ENCODE data around the gene MSH5.

GRCh38 chr6:31767096-31767645 is 27.4 kb downstream of the MSH5 start:
- no peak for TF ChIP-seq POLR2AphosphoS5 (IDR thresholded peaks at IDR 0.05; ENCODE audit: low read depth)
- TF ChIP-seq CTCF (conservative IDR thresholded peaks at IDR 0.05; ENCODE audit: low read depth in 2 of 2) = no peak
- TF ChIP-seq REST (IDR thresholded peaks at IDR 0.05; ENCODE audit: unreplicated experiment) = no peak
- no peak for TF ChIP-seq STAT1 (IDR thresholded peaks at IDR 0.05; ENCODE audit: unreplicated experiment)
- TF ChIP-seq EZH2 (IDR thresholded peaks at IDR 0.05; ENCODE audit: low read depth, unreplicated experiment) = no peak
